Skin of body (tissue), 2 donors: ENCODE data around the gene TFAP2A. TPM values are rescaled to one million over a fixed set of nuclear protein-coding genes. Genes with fewer than 3 reads are reported as not detected.

Experiments
- DNase-seq: peaks from one replicate; lab custom pipeline; 2025; lab: John Stamatoyannopoulos, UW
- total RNA-seq: library from RNA; depleted of rRNA; stranded (reverse); fragments of >200 nt; gene quantifications from one replicate; pipeline ENCODE4 v1.2.3, GENCODE V29; 2014

The TFAP2A gene
- total RNA-seq = 25.0 TPM

GRCh38 chr6:10414756-10415616, at the start of gene TFAP2A:
Gene TFAP2A, minus strand, starts transcription at chr6:10415074. Its CDS starts 83 bp downstream, at chr6:10414991.
- DNase-seq = no peak

- no peak for DNase-seq
Measured at GRCh38 chr6:10463491-10464481, 48.9 kb upstream of the TFAP2A start.

DNA sequence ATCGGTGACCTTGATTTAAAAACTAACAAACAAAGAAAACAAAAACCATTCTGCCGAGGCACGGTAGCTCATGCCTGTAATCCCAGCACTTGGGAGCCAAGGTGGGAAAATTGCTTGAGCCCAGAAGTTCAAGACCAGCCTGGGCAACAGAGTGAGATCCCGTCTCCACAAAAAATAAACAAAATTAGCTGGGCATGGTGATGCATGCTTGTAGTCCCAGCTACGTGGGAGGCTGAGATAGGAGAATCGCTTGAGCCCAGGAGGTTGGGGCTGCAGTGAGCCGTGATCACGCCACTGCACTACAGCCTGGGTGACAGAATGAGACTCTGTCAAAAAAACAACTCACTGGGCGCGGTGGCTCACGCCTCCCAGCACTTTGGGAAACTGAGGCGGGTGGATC, 48.2 kb upstream of the TFAP2A start:
- DNase-seq = no peak

DNA sequence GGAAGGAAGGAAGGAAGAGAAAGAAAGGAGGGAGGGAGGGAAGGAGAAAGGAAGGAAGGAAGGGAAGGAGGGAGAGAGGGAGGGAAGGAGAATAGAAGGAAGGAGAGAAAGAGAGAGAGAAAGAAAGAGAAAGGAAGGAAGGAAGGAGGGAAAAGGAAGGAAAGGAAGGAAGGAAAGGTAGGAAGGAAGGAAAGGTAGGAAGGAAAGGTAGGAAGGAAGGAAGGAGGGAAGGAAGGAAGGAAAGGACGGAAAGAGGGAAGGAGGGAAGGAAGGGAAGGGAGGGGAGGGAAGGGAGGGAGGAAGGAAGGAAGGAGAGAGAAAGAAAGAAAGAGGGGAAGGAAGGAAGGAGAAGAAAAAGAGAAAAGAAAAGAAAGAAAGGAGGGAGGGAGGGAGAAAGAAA, 47.0 kb upstream of the TFAP2A start:
- DNase-seq = no peak

DNA sequence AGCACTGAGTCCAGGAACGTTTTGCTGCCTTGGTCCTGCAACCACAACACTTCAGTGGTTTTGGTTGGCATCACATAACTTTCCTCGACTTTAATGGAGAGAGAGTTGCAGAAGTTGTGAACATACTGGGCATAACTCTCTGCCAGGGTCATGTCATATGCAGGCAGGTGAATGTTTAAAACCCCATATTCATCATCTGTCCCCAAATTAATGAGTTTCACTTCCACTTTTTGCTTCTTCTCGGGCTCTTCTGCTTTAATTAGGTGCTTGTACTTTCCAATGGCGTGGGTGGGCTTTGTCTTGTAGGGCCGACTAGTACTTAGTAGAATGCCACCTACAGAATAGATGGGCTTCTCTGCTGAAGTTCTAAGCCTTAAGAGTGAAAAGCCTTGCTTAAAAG, 45.2 kb upstream of the TFAP2A start:
- no peak for DNase-seq

GRCh38 chr6:10458287-10458686, 43.4 kb upstream of the TFAP2A start:
- DNase-seq = no peak

DNA sequence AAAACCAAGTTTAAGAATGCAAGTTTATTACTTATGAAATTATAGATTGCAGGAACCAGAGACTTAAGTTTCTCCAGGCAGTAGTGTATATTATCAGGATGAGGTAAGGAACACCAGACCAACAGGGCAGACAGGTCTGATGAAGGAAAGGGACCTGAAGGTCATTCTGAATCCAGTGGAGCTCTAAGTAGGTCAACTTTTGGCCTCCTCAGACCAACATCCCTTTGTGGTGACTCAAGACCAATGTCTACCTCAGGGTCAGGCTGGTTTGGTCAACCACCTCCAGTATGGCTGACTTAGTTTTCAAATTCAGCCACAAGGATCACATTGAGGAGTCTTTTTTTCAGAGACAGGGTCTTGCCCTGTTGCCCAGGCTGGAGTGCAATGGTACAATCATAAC, 38.7 kb upstream of the TFAP2A start:
- DNase-seq = no peak

- DNase-seq = no peak
Measured at GRCh38 chr6:10451828-10452509, 37.1 kb upstream of the TFAP2A start.

GRCh38 chr6:10451394-10451793, 36.5 kb upstream of the TFAP2A start:
- no peak for DNase-seq

DNA sequence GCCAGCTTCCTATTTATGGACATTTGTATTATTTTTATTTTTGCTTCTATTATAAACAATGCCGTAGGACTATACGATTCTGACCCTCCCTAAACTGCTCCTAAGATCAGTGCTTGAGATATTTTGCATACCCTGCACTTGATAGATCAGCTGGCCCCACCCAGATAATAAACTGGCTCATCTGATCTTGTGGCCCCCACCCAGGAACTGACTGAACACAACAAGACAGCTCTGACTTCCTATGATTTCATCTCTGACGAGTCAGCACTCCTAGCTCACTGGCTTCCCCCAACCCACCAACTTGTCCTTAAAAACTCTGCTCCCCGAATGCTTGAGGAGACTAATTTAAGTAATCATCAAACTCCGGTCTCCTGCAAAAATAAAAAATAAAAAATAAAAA, 34.9 kb upstream of the TFAP2A start:
- DNase-seq = no peak

DNA sequence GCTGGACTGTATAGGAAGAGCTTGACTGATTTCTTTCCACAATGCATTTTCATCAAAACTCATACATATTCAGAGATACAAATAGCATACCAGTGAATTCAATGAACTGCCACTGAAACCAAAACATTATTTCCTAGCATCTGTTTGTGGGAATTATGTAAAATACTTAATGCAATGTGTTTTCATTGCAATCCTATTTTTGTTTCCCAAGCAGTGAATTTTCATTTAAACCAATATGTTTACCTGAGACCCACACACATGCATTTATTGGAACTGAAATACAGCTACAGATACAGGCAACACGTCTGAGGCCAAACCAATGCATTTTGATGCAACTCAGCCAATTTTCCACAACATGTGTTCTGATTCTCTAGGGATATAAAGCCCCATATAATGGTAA, 33.2 kb upstream of the TFAP2A start:
- no peak for DNase-seq

DNA sequence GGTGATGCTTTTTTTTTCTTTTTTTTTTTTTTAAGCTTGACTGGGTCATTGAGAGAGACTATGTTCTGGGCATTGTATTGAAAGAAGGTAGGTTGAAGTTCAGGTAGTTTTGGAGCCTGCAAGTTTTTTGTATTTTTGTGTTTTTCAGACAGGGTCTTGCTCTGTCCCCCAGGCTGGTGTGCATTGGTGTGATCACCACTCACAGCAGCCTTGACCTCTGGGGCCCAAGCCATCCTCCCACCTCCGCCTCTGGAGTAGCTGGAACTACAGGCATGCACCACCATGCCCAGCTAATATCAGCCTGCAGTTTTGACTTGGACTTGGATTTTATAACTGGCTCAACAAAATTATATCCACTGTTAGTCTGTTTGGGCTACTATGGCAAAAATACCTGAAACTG, 31.7 kb upstream of the TFAP2A start:
- no peak for DNase-seq

DNA sequence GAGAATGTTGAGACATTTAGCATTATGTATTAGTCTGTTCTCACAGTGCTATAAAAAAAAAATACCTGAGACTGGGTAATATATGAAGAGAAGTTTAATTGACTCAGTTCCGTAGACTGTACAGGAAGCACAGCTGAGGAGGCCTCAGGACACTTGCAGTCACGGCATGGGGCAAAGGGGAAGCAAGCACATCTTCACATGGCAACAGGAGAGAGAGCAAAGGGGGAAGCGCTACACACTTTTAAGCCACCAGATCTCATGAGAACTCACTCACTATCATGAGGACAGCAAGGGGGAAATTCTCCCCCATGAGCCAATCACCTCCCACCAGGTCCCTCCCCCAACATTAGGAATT, 26.8 kb upstream of the TFAP2A start:
- no peak for DNase-seq

DNA sequence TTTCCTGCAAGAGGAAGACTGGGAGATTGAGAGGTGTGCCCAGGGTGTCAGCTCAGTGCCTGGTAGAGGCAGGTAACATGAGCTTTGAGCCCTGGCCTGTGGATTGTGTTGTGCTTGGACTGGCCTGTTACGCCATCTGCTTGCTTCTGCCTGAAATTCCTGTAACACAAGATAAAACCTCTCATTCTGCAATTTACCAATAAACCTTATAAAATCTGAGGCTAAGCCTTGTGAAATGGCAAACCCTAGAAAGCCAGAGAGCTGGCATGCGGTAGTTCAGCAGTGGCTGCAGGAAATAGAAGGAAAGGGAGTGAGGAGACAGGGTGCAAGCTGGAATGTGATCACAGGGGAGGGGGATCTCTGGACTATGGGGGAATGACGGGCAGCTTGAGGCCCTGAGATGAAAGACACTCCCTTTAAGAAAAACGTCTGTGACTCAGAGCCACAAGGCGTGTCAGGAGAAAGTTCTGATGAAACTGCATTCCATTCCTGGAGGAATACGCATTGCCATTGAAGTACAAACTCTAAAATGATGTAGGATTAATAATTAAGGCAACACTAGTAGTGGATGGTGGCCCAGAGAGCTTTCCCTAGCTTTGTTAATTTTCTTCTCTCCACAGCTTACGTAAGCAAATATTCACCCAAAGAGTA, 26.3 kb upstream of the TFAP2A start:
- no peak for DNase-seq

- no peak for DNase-seq
Measured at GRCh38 chr6:10437891-10438290, 23.0 kb upstream of the TFAP2A start.

DNA sequence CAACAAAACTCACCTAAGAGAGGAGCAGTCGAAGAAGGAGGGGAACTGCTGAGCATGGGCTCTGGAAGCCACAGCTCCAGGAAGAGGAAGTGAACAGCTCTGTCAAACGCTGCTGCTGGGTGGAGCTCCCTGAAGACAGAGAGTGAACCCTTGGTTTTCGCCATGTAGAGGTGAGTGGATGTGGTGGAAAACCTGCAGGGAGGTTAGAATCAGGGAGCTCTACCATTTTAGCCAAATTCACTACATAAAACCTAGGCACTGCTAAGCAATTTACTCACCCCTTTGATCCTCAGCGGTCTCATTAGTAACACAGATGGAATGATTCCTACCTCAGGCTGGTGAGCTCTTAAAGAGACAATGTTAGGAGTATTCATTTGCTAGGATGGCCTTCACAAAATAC, 19.4 kb upstream of the TFAP2A start:
- no peak for DNase-seq

GRCh38 chr6:10433322-10433721, 18.4 kb upstream of the TFAP2A start:
- no peak for DNase-seq

- DNase-seq = no peak
Measured at GRCh38 chr6:10431423-10432164, 16.7 kb upstream of the TFAP2A start.

DNA sequence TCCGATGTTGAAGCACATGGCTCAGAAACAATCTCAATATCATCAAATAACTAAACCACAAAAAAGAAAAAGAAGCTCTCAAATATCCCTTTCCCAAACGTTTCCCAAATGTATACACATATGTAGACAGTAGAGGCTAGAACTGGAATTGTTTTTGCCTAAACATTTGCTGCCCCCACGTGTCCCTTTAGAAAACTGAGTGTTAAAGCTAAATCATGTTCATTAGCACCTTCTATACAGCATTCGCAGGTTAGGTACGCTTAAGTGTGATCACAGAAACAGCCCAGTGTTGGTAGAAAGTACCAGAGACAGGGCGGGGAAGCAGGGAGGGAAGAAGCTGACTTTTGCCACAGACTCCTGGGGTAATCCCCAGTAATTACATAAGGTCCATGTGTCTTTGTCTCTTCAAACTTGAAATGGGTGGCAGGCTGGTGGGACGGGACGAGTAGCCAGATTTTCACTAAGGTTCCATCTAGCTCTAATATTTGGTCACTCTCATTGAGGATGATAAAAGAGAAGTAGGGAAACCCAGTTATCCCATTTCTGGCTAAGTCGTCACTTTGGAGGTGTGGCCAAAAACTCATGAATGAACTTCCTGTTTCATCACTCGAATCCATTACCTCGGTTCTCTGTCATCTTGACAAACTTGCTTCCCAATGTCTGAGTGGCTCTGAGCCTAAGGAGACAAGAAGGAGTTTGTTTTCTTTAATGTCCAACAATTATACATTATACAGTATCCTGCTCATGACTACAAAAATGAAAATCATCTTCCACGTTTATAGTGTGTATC, 15.0 kb upstream of the TFAP2A start:
- DNase-seq = peak; percentile 26

DNA sequence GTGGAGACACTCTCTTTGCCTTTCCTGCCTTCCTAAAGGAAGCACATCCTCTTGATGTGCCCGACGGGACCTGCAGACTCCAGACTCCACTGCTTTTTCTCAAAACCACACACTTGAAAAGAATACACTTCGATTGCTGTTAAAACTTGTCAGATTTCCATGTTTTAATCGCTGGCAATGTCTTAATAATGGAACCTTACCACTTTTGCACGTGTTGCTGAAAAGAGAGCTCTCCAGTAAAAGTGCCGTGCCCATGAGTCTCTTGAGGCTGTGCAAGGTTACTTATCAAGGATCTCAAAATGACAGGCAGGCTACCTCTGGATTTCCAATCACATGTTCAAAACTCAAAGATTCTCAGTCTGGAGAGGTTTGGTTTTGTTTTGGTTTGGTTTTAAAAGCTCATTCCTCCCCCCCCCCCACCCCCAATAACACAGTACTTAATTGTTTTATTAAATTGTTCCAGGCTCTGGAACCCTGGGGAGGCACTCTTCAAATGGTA, 12.0 kb upstream of the TFAP2A start:
- DNase-seq = no peak
